WTC11 (cell line): ENCODE measurements around the gene SLCO4A1.

Source experiments
- CREB1 ChIP-seq: sonication (generic); formaldehyde crosslinking; IDR thresholded peaks from 2 replicates; pipeline ENCODE4 v1.8.0; 2023; ENCODE audit warnings: mild to moderate bottlenecking, missing genetic modification reagents
- ELF4 ChIP-seq: sonication (generic); formaldehyde crosslinking; IDR thresholded peaks from 2 replicates; pipeline ENCODE4 v1.8.1; 2022; ENCODE audit warnings: low read depth, mild to moderate bottlenecking, moderate library complexity, missing genetic modification reagents
- KAT7 ChIP-seq: sonication (generic); formaldehyde crosslinking; IDR thresholded peaks from 2 replicates; pipeline ENCODE4 v1.8.1; 2023; ENCODE audit warnings: missing genetic modification reagents, mild to moderate bottlenecking, borderline replicate concordance
- SMAD4 ChIP-seq: sonication (generic); formaldehyde crosslinking; IDR thresholded peaks from 2 replicates; pipeline ENCODE4 v1.8.0; 2022; ENCODE audit warnings: mild to moderate bottlenecking, missing genetic modification reagents
- SP1 ChIP-seq: sonication (generic); formaldehyde crosslinking; conservative IDR thresholded peaks from 2 replicates; pipeline ENCODE4 v1.8.1; 2022; ENCODE audit warnings: missing genetic modification reagents
- ZNF263 ChIP-seq: sonication (generic); formaldehyde crosslinking; IDR thresholded peaks from 2 replicates; pipeline ENCODE4 v1.8.1; 2022; ENCODE audit warnings: low read depth, mild to moderate bottlenecking, moderate library complexity, missing genetic modification reagents
- ZNF317 ChIP-seq: sonication (generic); formaldehyde crosslinking; IDR thresholded peaks from 2 replicates; pipeline ENCODE4 v1.8.1; 2023; ENCODE audit warnings: low read depth, mild to moderate bottlenecking, moderate library complexity, missing genetic modification reagents, borderline replicate concordance
- TF ChIP-seq, protein P1 (sequence below): fragments of 200-600 bp; IDR thresholded peaks from 2 replicates; pipeline ENCODE4 v1.8.0; 2022; ENCODE audit warnings: antibody characterized with exemption
- TF ChIP-seq, protein P2 (sequence below): sonication (generic); formaldehyde crosslinking; IDR thresholded peaks from 2 replicates; pipeline ENCODE4 v1.8.1; 2022; ENCODE audit warnings: mild to moderate bottlenecking, moderate library complexity, missing genetic modification reagents
- TF ChIP-seq, protein P3 (sequence below): sonication (generic); formaldehyde crosslinking; IDR thresholded peaks from 2 replicates; pipeline ENCODE4 v1.8.0; 2022; ENCODE audit warnings: mild to moderate bottlenecking, missing genetic modification reagents
- TF ChIP-seq, protein P4 (sequence below): sonication (generic); formaldehyde crosslinking; IDR thresholded peaks from 2 replicates; pipeline ENCODE4 v1.8.0; 2022; ENCODE audit warnings: mild to moderate bottlenecking, missing genetic modification reagents
- TF ChIP-seq, protein P5 (sequence below): sonication (generic); formaldehyde crosslinking; IDR thresholded peaks from 2 replicates; pipeline ENCODE4 v1.8.1; 2022; ENCODE audit warnings: low read depth, missing genetic modification reagents, borderline replicate concordance
- TF ChIP-seq, protein P6 (sequence below): sonication (generic); formaldehyde crosslinking; IDR thresholded peaks from 2 replicates; pipeline ENCODE4 v1.8.1; 2023; ENCODE audit warnings: mild to moderate bottlenecking, missing genetic modification reagents, borderline replicate concordance
- TF ChIP-seq, protein P7 (sequence below): fragments of 250-450 bp; sonication (Bioruptor Pico); IDR thresholded peaks from 2 replicates; pipeline ENCODE4 v1.9.0; 2021; ENCODE audit warnings: mild to moderate bottlenecking

DNA sequence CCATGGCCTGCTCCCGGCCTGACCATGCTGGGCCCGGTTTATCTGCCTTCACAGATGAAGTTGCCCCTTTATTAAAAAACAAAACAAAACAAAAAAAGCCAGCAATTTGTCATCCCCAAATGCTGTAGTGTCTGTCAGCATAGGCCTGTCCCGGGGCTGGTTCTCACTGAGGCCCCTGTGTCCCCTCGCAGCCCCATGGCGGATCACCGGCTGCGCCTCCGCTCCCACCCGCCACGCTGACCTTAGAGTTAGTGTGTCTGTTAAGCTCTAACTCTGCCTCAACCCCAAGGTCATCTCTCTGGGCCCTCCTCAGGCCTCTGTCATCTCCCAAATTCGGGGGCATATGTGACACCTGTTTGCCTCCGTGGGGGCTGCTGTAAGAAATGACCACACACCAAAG, 11.1 kb downstream of the SLCO4A1 start:
- TF ChIP-seq SP1 (CRISPR knock-in tag) (no peak), KAT7 (no peak), ELF4 (CRISPR knock-in tag) (no peak), ZNF263 (CRISPR knock-in tag) (no peak), ZNF317 (CRISPR knock-in tag) (no peak), CREB1 (CRISPR knock-in tag) (no peak), SMAD4 (CRISPR knock-in tag) (no peak)
- TF ChIP-seq, protein P1, sequence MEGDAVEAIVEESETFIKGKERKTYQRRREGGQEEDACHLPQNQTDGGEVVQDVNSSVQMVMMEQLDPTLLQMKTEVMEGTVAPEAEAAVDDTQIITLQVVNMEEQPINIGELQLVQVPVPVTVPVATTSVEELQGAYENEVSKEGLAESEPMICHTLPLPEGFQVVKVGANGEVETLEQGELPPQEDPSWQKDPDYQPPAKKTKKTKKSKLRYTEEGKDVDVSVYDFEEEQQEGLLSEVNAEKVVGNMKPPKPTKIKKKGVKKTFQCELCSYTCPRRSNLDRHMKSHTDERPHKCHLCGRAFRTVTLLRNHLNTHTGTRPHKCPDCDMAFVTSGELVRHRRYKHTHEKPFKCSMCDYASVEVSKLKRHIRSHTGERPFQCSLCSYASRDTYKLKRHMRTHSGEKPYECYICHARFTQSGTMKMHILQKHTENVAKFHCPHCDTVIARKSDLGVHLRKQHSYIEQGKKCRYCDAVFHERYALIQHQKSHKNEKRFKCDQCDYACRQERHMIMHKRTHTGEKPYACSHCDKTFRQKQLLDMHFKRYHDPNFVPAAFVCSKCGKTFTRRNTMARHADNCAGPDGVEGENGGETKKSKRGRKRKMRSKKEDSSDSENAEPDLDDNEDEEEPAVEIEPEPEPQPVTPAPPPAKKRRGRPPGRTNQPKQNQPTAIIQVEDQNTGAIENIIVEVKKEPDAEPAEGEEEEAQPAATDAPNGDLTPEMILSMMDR = no peak
- TF ChIP-seq, protein P2, sequence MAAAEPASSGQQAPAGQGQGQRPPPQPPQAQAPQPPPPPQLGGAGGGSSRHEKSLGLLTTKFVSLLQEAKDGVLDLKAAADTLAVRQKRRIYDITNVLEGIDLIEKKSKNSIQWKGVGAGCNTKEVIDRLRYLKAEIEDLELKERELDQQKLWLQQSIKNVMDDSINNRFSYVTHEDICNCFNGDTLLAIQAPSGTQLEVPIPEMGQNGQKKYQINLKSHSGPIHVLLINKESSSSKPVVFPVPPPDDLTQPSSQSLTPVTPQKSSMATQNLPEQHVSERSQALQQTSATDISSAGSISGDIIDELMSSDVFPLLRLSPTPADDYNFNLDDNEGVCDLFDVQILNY (CRISPR knock-in tag) = no peak
- TF ChIP-seq, protein P3, sequence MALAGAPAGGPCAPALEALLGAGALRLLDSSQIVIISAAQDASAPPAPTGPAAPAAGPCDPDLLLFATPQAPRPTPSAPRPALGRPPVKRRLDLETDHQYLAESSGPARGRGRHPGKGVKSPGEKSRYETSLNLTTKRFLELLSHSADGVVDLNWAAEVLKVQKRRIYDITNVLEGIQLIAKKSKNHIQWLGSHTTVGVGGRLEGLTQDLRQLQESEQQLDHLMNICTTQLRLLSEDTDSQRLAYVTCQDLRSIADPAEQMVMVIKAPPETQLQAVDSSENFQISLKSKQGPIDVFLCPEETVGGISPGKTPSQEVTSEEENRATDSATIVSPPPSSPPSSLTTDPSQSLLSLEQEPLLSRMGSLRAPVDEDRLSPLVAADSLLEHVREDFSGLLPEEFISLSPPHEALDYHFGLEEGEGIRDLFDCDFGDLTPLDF (CRISPR knock-in tag) = no peak
- TF ChIP-seq, protein P4, sequence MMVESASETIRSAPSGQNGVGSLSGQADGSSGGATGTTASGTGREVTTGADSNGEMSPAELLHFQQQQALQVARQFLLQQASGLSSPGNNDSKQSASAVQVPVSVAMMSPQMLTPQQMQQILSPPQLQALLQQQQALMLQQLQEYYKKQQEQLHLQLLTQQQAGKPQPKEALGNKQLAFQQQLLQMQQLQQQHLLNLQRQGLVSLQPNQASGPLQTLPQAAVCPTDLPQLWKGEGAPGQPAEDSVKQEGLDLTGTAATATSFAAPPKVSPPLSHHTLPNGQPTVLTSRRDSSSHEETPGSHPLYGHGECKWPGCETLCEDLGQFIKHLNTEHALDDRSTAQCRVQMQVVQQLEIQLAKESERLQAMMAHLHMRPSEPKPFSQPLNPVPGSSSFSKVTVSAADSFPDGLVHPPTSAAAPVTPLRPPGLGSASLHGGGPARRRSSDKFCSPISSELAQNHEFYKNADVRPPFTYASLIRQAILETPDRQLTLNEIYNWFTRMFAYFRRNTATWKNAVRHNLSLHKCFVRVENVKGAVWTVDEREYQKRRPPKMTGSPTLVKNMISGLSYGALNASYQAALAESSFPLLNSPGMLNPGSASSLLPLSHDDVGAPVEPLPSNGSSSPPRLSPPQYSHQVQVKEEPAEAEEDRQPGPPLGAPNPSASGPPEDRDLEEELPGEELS (CRISPR knock-in tag) = no peak
- TF ChIP-seq, protein P5, sequence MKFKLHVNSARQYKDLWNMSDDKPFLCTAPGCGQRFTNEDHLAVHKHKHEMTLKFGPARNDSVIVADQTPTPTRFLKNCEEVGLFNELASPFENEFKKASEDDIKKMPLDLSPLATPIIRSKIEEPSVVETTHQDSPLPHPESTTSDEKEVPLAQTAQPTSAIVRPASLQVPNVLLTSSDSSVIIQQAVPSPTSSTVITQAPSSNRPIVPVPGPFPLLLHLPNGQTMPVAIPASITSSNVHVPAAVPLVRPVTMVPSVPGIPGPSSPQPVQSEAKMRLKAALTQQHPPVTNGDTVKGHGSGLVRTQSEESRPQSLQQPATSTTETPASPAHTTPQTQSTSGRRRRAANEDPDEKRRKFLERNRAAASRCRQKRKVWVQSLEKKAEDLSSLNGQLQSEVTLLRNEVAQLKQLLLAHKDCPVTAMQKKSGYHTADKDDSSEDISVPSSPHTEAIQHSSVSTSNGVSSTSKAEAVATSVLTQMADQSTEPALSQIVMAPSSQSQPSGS = no peak
- TF ChIP-seq, protein P6, sequence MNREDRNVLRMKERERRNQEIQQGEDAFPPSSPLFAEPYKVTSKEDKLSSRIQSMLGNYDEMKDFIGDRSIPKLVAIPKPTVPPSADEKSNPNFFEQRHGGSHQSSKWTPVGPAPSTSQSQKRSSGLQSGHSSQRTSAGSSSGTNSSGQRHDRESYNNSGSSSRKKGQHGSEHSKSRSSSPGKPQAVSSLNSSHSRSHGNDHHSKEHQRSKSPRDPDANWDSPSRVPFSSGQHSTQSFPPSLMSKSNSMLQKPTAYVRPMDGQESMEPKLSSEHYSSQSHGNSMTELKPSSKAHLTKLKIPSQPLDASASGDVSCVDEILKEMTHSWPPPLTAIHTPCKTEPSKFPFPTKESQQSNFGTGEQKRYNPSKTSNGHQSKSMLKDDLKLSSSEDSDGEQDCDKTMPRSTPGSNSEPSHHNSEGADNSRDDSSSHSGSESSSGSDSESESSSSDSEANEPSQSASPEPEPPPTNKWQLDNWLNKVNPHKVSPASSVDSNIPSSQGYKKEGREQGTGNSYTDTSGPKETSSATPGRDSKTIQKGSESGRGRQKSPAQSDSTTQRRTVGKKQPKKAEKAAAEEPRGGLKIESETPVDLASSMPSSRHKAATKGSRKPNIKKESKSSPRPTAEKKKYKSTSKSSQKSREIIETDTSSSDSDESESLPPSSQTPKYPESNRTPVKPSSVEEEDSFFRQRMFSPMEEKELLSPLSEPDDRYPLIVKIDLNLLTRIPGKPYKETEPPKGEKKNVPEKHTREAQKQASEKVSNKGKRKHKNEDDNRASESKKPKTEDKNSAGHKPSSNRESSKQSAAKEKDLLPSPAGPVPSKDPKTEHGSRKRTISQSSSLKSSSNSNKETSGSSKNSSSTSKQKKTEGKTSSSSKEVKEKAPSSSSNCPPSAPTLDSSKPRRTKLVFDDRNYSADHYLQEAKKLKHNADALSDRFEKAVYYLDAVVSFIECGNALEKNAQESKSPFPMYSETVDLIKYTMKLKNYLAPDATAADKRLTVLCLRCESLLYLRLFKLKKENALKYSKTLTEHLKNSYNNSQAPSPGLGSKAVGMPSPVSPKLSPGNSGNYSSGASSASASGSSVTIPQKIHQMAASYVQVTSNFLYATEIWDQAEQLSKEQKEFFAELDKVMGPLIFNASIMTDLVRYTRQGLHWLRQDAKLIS (CRISPR knock-in tag) = no peak
- TF ChIP-seq, protein P7, sequence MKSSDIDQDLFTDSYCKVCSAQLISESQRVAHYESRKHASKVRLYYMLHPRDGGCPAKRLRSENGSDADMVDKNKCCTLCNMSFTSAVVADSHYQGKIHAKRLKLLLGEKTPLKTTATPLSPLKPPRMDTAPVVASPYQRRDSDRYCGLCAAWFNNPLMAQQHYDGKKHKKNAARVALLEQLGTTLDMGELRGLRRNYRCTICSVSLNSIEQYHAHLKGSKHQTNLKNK (CRISPR knock-in tag) = no peak
